Kidney epithelial cell (primary cell): ENCODE results near the gene RNPEPL1. TPM values are rescaled to one million over a fixed set of nuclear protein-coding genes. Genes with fewer than 3 reads are reported as not detected.

Experiments used
- DNase-seq: peaks from one replicate; pipeline ENCODE4 v3.0.0-alpha.2; 2010; ENCODE audit warnings: low read depth
- H3K27me3 ChIP-seq: 2 replicates; pipeline ENCODE4 v1.6.0; 2011; ENCODE audit warnings: low read length; ENCODE audit not compliant: control insufficient read depth, insufficient read depth
- H3K36me3 ChIP-seq: 2 replicates; pipeline ENCODE4 v1.5.1; 2011; ENCODE audit warnings: low read length; ENCODE audit not compliant: control insufficient read depth, insufficient read depth
- H3K4me3 ChIP-seq: 2 replicates; pipeline ENCODE4 v1.5.1; 2011; ENCODE audit warnings: low read depth, mild to moderate bottlenecking, control low read depth, low read length
- CTCF ChIP-seq: IDR thresholded peaks from 2 replicates; pipeline ENCODE4 v1.5.1; 2011; ENCODE audit warnings: mild to moderate bottlenecking, moderate library complexity, low read length, control low read depth, inconsistent platforms; ENCODE audit not compliant: insufficient read depth, poor library complexity, severe bottlenecking
- total RNA-seq: library from RNA; depleted of rRNA; stranded (reverse); fragments of >200 nt; gene quantifications from 2 replicates; pipeline ENCODE4 v1.2.3, GENCODE V29; 2015

Gene RNPEPL1
- total RNA-seq, 1 donor from 2014 or later = 91.3 TPM

- no peak for TF ChIP-seq CTCF
- no peaks in the 10 kb centered on the region for H3K36me3 ChIP-seq
- H3K4me3 ChIP-seq = no peak overlapping the region
- DNase-seq = no peak
- no peaks in the 10 kb centered on the region for H3K27me3 ChIP-seq
These were observed 33.0 kb downstream of the RNPEPL1 start for GRCh38 chr2:240601061-240601830.

GRCh38 chr2:240601831-240602160 is 33.5 kb downstream of the RNPEPL1 start:
- no peak for DNase-seq
- no peak overlapping the region for H3K4me3 ChIP-seq
- no peaks in the 10 kb centered on the region for H3K27me3 ChIP-seq
- no peaks in the 10 kb centered on the region for H3K36me3 ChIP-seq
- TF ChIP-seq CTCF = no peak

- no peaks in the 10 kb centered on the region for H3K27me3 ChIP-seq
- TF ChIP-seq CTCF = no peak
- no peak overlapping the region for H3K4me3 ChIP-seq
- no peaks in the 10 kb centered on the region for H3K36me3 ChIP-seq
- no peak for DNase-seq
These were observed 34.2 kb downstream of the RNPEPL1 start for GRCh38 chr2:240602266-240603050.

- Histone ChIP-seq H3K4me3 (no peak overlapping the region), H3K27me3 (no peaks in the 10 kb centered on the region), H3K36me3 (no peaks in the 10 kb centered on the region)
- no peak for TF ChIP-seq CTCF
- DNase-seq = no peak
These were observed 35.0 kb downstream of the RNPEPL1 start for GRCh38 chr2:240603081-240603835.

GRCh38 chr2:240603846-240604245 is 35.6 kb downstream of the RNPEPL1 start:
- DNase-seq = no peak
- TF ChIP-seq CTCF = no peak
- Histone ChIP-seq H3K36me3 (no peaks in the 10 kb centered on the region), H3K27me3 (no peaks in the 10 kb centered on the region), H3K4me3 (no peak overlapping the region)
